K562 (cell line): ENCODE results near the gene KLK11. TPM values are rescaled to one million over a fixed set of nuclear protein-coding genes. Genes with fewer than 3 reads are reported as not detected.

Source experiments
- ATAC-seq: fragments of 200-7000 bp; cut with Tn5 transposase; 3 replicates; pipeline ENCODE4 v1.9.1; 2020; ENCODE audit warnings: moderate library complexity
- BruUV-seq: library from RNA; stranded (reverse); fragments of 400-500 nt; replicated peaks from 2 replicates; lab custom pipeline; 2021; lab: Mats Ljungman, UMichigan
- CTCF ChIA-PET: fragments of 300-600 bp; formaldehyde crosslinking; extraction: SDS; loops from one replicate; lab custom pipeline; 2021; ENCODE audit warnings: low intra/inter-chr PET ratio; lab: Yijun Ruan, JAX
- POLR2A ChIA-PET: fragments of 300-600, 350-650 bp; sonication (Branson Sonifier 250); formaldehyde crosslinking; extraction: SDS; loops from one replicate; lab custom pipeline; 2021; ENCODE audit warnings: antibody characterized with exemption, inconsistent platforms; lab: Yijun Ruan, JAX
- DNase-seq, 4 experiments: peaks; one replicate each; pipeline versions ENCODE4 v3.0.0 to v3.0.0-alpha.2; 2011 to 2018; ENCODE audit warnings: low spot score in 3 of 4, mixed read lengths in 3 of 4; ENCODE audit errors: extremely low read depth in 1 of 4
- FAIRE-seq: peaks from 2 replicates; lab custom pipeline; 2011; peaks lifted over from hg19 to GRCh38; lab: Jason Lieb, UNC
- H2AFZ ChIP-seq: 2 replicates; pipeline ENCODE4 v1.6.0; 2011; ENCODE audit warnings: low read depth, low read length, control low read depth, inconsistent platforms
- H3K27ac ChIP-seq: fragments of 200-600 bp; 3 replicates; pipeline ENCODE4 v1.8.0; 2011; ENCODE audit warnings: low read depth, mild to moderate bottlenecking, control low read depth, inconsistent platforms, low read length, moderate library complexity, mixed read lengths; ENCODE audit errors: extremely low read depth
- H3K27me3 ChIP-seq, 2 experiments: fragments of 300-600 bp in 1 of 2; 2 replicates in 1 of 2; 3 replicates in 1 of 2; pipeline versions ENCODE4 v1.6.0 to v1.8.0; 2011; ENCODE audit warnings: inconsistent platforms in 2 of 2, low read length in 2 of 2, mild to moderate bottlenecking in 1 of 2, mixed read lengths in 1 of 2, moderate library complexity in 1 of 2; ENCODE audit not compliant: control insufficient read depth in 2 of 2, insufficient read depth in 2 of 2
- H3K36me3 ChIP-seq: fragments of 300-600 bp; 3 replicates; pipeline ENCODE4 v1.8.0; 2011; ENCODE audit warnings: mild to moderate bottlenecking, low read length, inconsistent platforms; ENCODE audit not compliant: control insufficient read depth, insufficient read depth
- H3K4me1 ChIP-seq, 2 experiments: fragments of 200-600 bp in 1 of 2; replicated peaks in 1 of 2; 2 replicates in 1 of 2; 3 replicates in 1 of 2; pipeline versions ENCODE4 v1.5.1 to v1.8.0; 2011; ENCODE audit warnings: inconsistent platforms in 2 of 2, low read length in 2 of 2, mild to moderate bottlenecking in 1 of 2, mixed read lengths in 1 of 2, moderate library complexity in 1 of 2; ENCODE audit not compliant: control insufficient read depth in 2 of 2, insufficient read depth in 2 of 2
- H3K4me2 ChIP-seq: 2 replicates; pipeline ENCODE4 v1.6.1; 2011; ENCODE audit warnings: low read length, control low read depth, inconsistent platforms, mixed read lengths; ENCODE audit not compliant: insufficient read depth
- H3K4me3 ChIP-seq: fragments of 200-600 bp; sonication (generic), shearing (Covaris generic); 2 replicates; pipeline ENCODE4 v1.5.1; 2016; ENCODE audit warnings: control low read depth, inconsistent platforms
- H3K79me2 ChIP-seq: fragments of 200-600 bp; 3 replicates; pipeline ENCODE4 v1.8.0; 2011; ENCODE audit warnings: low read length, inconsistent platforms; ENCODE audit not compliant: control insufficient read depth, insufficient read depth
- H3K9ac ChIP-seq, 2 experiments: 2 replicates each; pipeline versions ENCODE4 v1.6.0 to v1.6.1; 2011; ENCODE audit warnings: low read depth in 2 of 2, low read length in 2 of 2, control low read depth in 1 of 2, inconsistent platforms in 1 of 2, mild to moderate bottlenecking in 1 of 2, mixed read lengths in 1 of 2; ENCODE audit not compliant: insufficient read depth in 1 of 2
- H3K9me1 ChIP-seq: one replicate; pipeline ENCODE4 v1.6.0; 2011; ENCODE audit warnings: inconsistent platforms, mild to moderate bottlenecking, low read length, moderate library complexity; ENCODE audit not compliant: control insufficient read depth, insufficient read depth
- H3K9me3 ChIP-seq: replicated peaks from 2 replicates; pipeline ENCODE4 v1.5.1; 2011; ENCODE audit warnings: low read depth, low read length, inconsistent platforms; ENCODE audit not compliant: control insufficient read depth, insufficient read depth
- H4K20me1 ChIP-seq: replicated peaks from 2 replicates; pipeline ENCODE4 v1.6.1; 2011; ENCODE audit warnings: low read length, inconsistent platforms, mixed read lengths; ENCODE audit not compliant: control insufficient read depth, insufficient read depth
- EGR1 ChIP-seq: fragments of 450-650 bp; conservative IDR thresholded peaks from 2 replicates; pipeline ENCODE4 v1.6.1; 2017; ENCODE audit warnings: mild to moderate bottlenecking
- FOXM1 ChIP-seq, 2 experiments: fragments of 450-650 bp in 1 of 2; sonication (generic) in 1 of 2; formaldehyde crosslinking in 1 of 2; IDR thresholded peaks; 2 replicates each; pipeline versions ENCODE4 v1.6.1 to v1.9.0; 2017 to 2022; ENCODE audit warnings: low read depth in 2 of 2, mild to moderate bottlenecking in 2 of 2, missing genetic modification reagents in 1 of 2, moderate library complexity in 1 of 2
- HDAC2 ChIP-seq: fragments of 450-650 bp; IDR thresholded peaks from 2 replicates; pipeline ENCODE4 v1.6.1; 2016; ENCODE audit warnings: mild to moderate bottlenecking
- NFIC ChIP-seq: fragments of 450-650 bp; IDR thresholded peaks from 2 replicates; pipeline ENCODE4 v1.6.1; 2017; ENCODE audit warnings: mild to moderate bottlenecking, inconsistent platforms
- SREBF2 ChIP-seq: sonication (generic); formaldehyde crosslinking; IDR thresholded peaks from 2 replicates; pipeline ENCODE4 v1.4.0; 2020; ENCODE audit warnings: mild to moderate bottlenecking, missing genetic modification reagents
- TRIM28 ChIP-seq: fragments of 450-650 bp; IDR thresholded peaks from 2 replicates; pipeline ENCODE4 v1.6.1; 2017
- ZFP1 ChIP-seq: fragments of 450-650 bp; formaldehyde crosslinking; IDR thresholded peaks from 2 replicates; pipeline ENCODE4 v1.4.0; 2020; ENCODE audit warnings: mild to moderate bottlenecking, mixed read lengths
- ZFP36 ChIP-seq: fragments of 150-350 bp; IDR thresholded peaks from 2 replicates; pipeline ENCODE4 v1.6.1; 2018; ENCODE audit warnings: low read length, low read depth; ENCODE audit not compliant: partially characterized antibody
- ZNF253 ChIP-seq: fragments of 250-450 bp; sonication (Bioruptor Pico); conservative IDR thresholded peaks from 2 replicates; pipeline ENCODE4 v1.6.1; 2021; ENCODE audit warnings: mild to moderate bottlenecking
- ZNF318 ChIP-seq, 2 experiments: fragments of 450-650 bp; IDR thresholded peaks; 2 replicates each; pipeline ENCODE4 v1.6.1; 2016; ENCODE audit warnings: mild to moderate bottlenecking in 2 of 2, borderline replicate concordance in 1 of 2, low read depth in 1 of 2, moderate library complexity in 1 of 2
- ZNF766 ChIP-seq: fragments of 200-800 bp; sonication (Bioruptor generic); conservative IDR thresholded peaks from 2 replicates; pipeline ENCODE4 v1.6.1; 2016; ENCODE audit warnings: missing genetic modification characterization, missing compliant biosample characterization
- WGBS: fragments of 100-300 bp; shearing (Covaris generic); methylation state at CpG from one replicate; pipeline ENCODE4 v1.1.6; 2016; ENCODE audit warnings: low coverage, mixed read lengths; ENCODE audit not compliant: insufficient coverage; ENCODE audit errors: missing lambda C conversion rate; 5-methylcytosine and 5-hydroxymethylcytosine counted together
- in situ Hi-C: fragments of 300-500 bp; cut with MboI; formaldehyde crosslinking; loops from 4 replicates; pipeline ENCODE4 v1.15.0; 2018; ENCODE audit warnings: inconsistent platforms, mixed read lengths
- intact Hi-C: fragments of 100-400 bp; cut with micrococcal nuclease; formaldehyde crosslinking; loops from 2 replicates; pipeline ENCODE4 v1.14.2; 2022
- polyA plus RNA-seq, 8 experiments: library from polyadenylated mRNA; depleted of rRNA in 4 of 8; stranded (reverse) in 5 of 8; unstranded in 3 of 8; fragments of >200 nt; fragmentation: Nextera tagmentation in 2 of 8; fragmentation: Illumina TruSeq in 1 of 8; extraction: Ambion mirVana in 2 of 8; extraction: Trizol in 1 of 8; gene quantifications; 2 replicates each; pipeline versions ENCODE4 v1.2.1 to v1.2.3, GENCODE V29; 2011 to 2014; ENCODE audit warnings: inconsistent platforms in 1 of 8, missing spikeins in 1 of 8
- total RNA-seq, 7 experiments: library from RNA; depleted of rRNA in 6 of 7; stranded (reverse); fragments of >200 nt in 6 of 7; fragmentation: Illumina TruSeq in 2 of 7; extraction: Trizol in 2 of 7; gene quantifications; 2 replicates each; pipeline versions ENCODE4 v1.2.1 to v1.2.3, GENCODE V29; 2011 to 2021; ENCODE audit warnings: low replicate concordance in 1 of 7

Gene KLK11
- total and polyA plus RNA-seq, 9 of the 15 experiments (the other 6 are each of a cell fraction or from before 2014, with no cell fraction given) = not detected

DNA sequence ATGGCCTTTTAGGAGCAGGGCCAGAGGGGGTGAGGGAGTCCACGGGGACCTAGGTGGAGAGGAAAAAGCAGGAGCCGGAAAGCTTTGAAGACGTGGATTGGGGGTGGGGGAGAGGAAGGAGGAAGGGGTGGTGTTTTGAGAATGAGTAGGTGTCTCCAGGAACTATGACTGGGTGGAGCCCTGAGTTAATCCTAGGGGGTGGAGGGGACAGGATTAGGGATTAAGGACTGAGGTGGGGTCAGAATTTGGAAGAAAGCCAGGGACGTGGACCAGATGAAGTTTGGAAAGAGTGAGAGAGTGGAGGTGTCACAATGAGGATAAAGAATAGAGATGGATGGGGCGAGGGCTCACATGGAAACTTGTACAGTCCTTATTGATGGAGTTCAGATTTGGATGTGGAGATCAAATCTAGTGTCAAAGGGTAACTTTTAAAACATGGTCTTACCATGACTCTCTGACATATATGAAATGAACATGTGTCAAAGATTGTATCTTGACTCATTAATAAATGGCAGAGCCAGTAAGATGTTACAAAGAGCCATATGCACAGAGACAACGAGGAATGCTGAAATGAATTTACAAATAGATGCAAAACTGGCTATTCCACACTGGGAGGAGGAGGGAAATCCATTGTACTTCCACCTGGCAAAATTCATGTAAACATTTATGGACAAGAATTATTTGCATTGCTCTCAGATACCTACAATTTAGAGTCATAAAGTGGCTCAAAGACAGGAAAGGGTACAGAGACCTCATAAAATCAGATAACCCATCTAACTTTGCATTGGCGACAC, 40.2 kb upstream of the KLK11 start:
- WGBS = 13% methylated on average over 6 of the region's 7 CpGs
- ATAC-seq = no peak
- FAIRE-seq = no peak
- Histone ChIP-seq H4K20me1 (no peaks in the 10 kb centered on the region), H3K4me3 (no peak overlapping the region), H3K9me3 (no peaks in the 10 kb centered on the region), H2AFZ (peak overlapping the region; percentile 35; the same call in 1 of the 2 replicates), H3K36me3 (no peaks in the 10 kb centered on the region), H3K9me1 (no peaks in the 10 kb centered on the region), H3K4me2 (no peak overlapping the region), H3K27ac (no peak overlapping the region), H3K9ac (no peak overlapping the region), H3K79me2 (no peaks in the 10 kb centered on the region), H3K27me3 (peaks cover 3 to 8% of the 10 kb centered on the region in 2 experiments; a peak in 1 of 5 replicates), H3K4me1 (peaks cover 18 to 22% of the 10 kb centered on the region in 2 experiments)
- intact Hi-C loops (no loop called here), in situ Hi-C loops (no loop called here)
- DNase-seq = peak in 1 of 4 experiments; percentile 19
- TF ChIP-seq ZNF318 (IDR thresholded peaks at IDR 0.05; ENCODE audit: borderline replicate concordance in 1 of 2, low read depth in 1 of 2) = no peak
- no peak for TF ChIP-seq TRIM28
- TF ChIP-seq ZFP36 = no peak
- TF ChIP-seq NFIC = peak; percentile 78
- TF ChIP-seq EGR1 = peak; percentile 72
- TF ChIP-seq HDAC2 = no peak
- TF ChIP-seq ZNF766 (CRISPR knock-in tag) = no peak
- no peak for TF ChIP-seq ZNF253 (CRISPR knock-in tag)
- no peak for TF ChIP-seq SREBF2
- TF ChIP-seq ZFP1 (CRISPR knock-in tag) = no peak
- TF ChIP-seq FOXM1 (IDR thresholded peaks at IDR 0.05; ENCODE audit: low read depth) = no peak
- no peak for TF ChIP-seq FOXM1 (CRISPR knock-in tag; IDR thresholded peaks at IDR 0.05; ENCODE audit: low read depth)
- no TSS peak for BruUV-seq
- CTCF ChIA-PET = no interaction called here
- POLR2A ChIA-PET = no interaction called here
